HepG2 (cell line): ENCODE results near the gene DEFB125. TPM values are rescaled to one million over a fixed set of nuclear protein-coding genes. Genes with fewer than 3 reads are reported as not detected.

Source experiments
- ATF1 ChIP-seq: IDR thresholded peaks from 2 replicates; pipeline ENCODE4 v1.6.1; 2016; ENCODE audit warnings: mild to moderate bottlenecking, control low read depth
- BCL3 ChIP-seq: sonication (generic); formaldehyde crosslinking; IDR thresholded peaks from 2 replicates; pipeline ENCODE4 v1.5.1; 2020; ENCODE audit warnings: mild to moderate bottlenecking, missing genetic modification reagents, moderate library complexity
- FOXC1 ChIP-seq: sonication (generic); formaldehyde crosslinking; IDR thresholded peaks from 2 replicates; pipeline ENCODE4 v1.8.0; 2022; ENCODE audit warnings: mild to moderate bottlenecking, missing genetic modification reagents, borderline replicate concordance
- FOXK1 ChIP-seq: sonication (generic); formaldehyde crosslinking; IDR thresholded peaks from 2 replicates; pipeline ENCODE4 v1.4.0; 2020; ENCODE audit warnings: low read depth, missing genetic modification reagents, borderline replicate concordance
- FOXM1 ChIP-seq: sonication (generic); formaldehyde crosslinking; IDR thresholded peaks from 2 replicates; pipeline ENCODE4 v1.5.0; 2020; ENCODE audit warnings: missing genetic modification reagents
- HNF1A ChIP-seq, 2 experiments: sonication (generic) in 1 of 2; formaldehyde crosslinking in 1 of 2; IDR thresholded peaks; 2 replicates each; pipeline versions ENCODE4 v1.4.0 to v1.6.1; 2016 to 2020; ENCODE audit warnings: borderline replicate concordance in 1 of 2, low read depth in 1 of 2, mild to moderate bottlenecking in 1 of 2, missing genetic modification reagents in 1 of 2
- HOXA3 ChIP-seq: sonication (generic); formaldehyde crosslinking; IDR thresholded peaks from 2 replicates; pipeline ENCODE4 v1.5.0; 2020; ENCODE audit warnings: missing genetic modification reagents
- PHF20 ChIP-seq: sonication (generic); formaldehyde crosslinking; IDR thresholded peaks from 2 replicates; pipeline ENCODE4 v1.5.0; 2020; ENCODE audit warnings: mild to moderate bottlenecking, missing genetic modification reagents
- PHF8 ChIP-seq: sonication (generic); formaldehyde crosslinking; IDR thresholded peaks from 2 replicates; pipeline ENCODE4 v1.5.0; 2020; ENCODE audit warnings: missing genetic modification reagents
- SPEN ChIP-seq: sonication (generic); formaldehyde crosslinking; IDR thresholded peaks from 2 replicates; pipeline ENCODE4 v1.5.1; 2020; ENCODE audit warnings: low read depth, mild to moderate bottlenecking, missing genetic modification reagents
- ZBTB38 ChIP-seq: sonication (generic); formaldehyde crosslinking; IDR thresholded peaks from 2 replicates; pipeline ENCODE4 v1.5.1; 2020; ENCODE audit warnings: mild to moderate bottlenecking, missing genetic modification reagents
- ZFP36L2 ChIP-seq: sonication (generic); formaldehyde crosslinking; IDR thresholded peaks from 2 replicates; pipeline ENCODE4 v1.4.0; 2020; ENCODE audit warnings: missing genetic modification reagents
- ZFP91 ChIP-seq: sonication (generic); formaldehyde crosslinking; IDR thresholded peaks from 2 replicates; pipeline ENCODE4 v1.9.0; 2022; ENCODE audit warnings: missing genetic modification reagents, mild to moderate bottlenecking, borderline replicate concordance
- ZNF546 ChIP-seq: sonication (generic); formaldehyde crosslinking; conservative IDR thresholded peaks from 2 replicates; pipeline ENCODE4 v1.8.1; 2023; ENCODE audit warnings: mild to moderate bottlenecking, missing genetic modification reagents
- ZNF574 ChIP-seq: sonication (generic); formaldehyde crosslinking; IDR thresholded peaks from 2 replicates; pipeline ENCODE4 v1.4.0; 2020; ENCODE audit warnings: missing genetic modification reagents
- ZNF672 ChIP-seq: sonication (generic); formaldehyde crosslinking; IDR thresholded peaks from 2 replicates; pipeline ENCODE4 v1.8.1; 2022; ENCODE audit warnings: missing genetic modification reagents
- ZNF879 ChIP-seq: sonication (generic); formaldehyde crosslinking; IDR thresholded peaks from 2 replicates; pipeline ENCODE4 v1.8.1; 2023; ENCODE audit warnings: missing genetic modification reagents
- polyA plus RNA-seq, 8 experiments: library from polyadenylated mRNA; depleted of rRNA in 3 of 8; stranded (reverse) in 7 of 8; unstranded in 1 of 8; fragments of >200 nt; fragmentation: Illumina TruSeq in 4 of 8; extraction: Trizol in 4 of 8; gene quantifications; 2 replicates each; pipeline versions ENCODE4 v1.2.1 to v1.2.3, GENCODE V29; 2011 to 2016; ENCODE audit warnings: low read depth in 4 of 8, missing spikeins in 1 of 8, mixed read lengths in 1 of 8; ENCODE audit not compliant: insufficient read depth in 1 of 8
- total RNA-seq, 5 experiments: library from RNA; depleted of rRNA; stranded (reverse); fragments of >200 nt; fragmentation: Illumina TruSeq; extraction: Trizol; gene quantifications; 2 replicates each; pipeline ENCODE4 v1.2.3, GENCODE V29; 2016; ENCODE audit warnings: low read depth in 1 of 5

The DEFB125 gene
- total and polyA plus RNA-seq, 2 of the 13 experiments (the other 11 are each of a cell fraction or from before 2014, with no cell fraction given), result not detected

GRCh38 chr20:137668-138490 is 50.4 kb downstream of the DEFB125 start (continued):
- TF ChIP-seq FOXC1 (CRISPR knock-in tag) (peak; percentile 85; the same call in 1 of the 2 replicates), ZNF672 (CRISPR knock-in tag) (no peak), HNF1A (IDR thresholded peaks at IDR 0.05; ENCODE audit: low read depth) (no peak), HNF1A (CRISPR knock-in tag; IDR thresholded peaks at IDR 0.05; ENCODE audit: borderline replicate concordance) (no peak), PHF20 (CRISPR knock-in tag) (no peak; the same call in 1 of the 2 replicates), ZFP36L2 (CRISPR knock-in tag) (no peak), BCL3 (CRISPR knock-in tag) (0 out of 2 replicates have a peak, but pooled peaks have one; percentile 50), ZBTB38 (no peak), FOXK1 (CRISPR knock-in tag) (peak; percentile 73; the same call in 1 of the 2 replicates), ZNF574 (CRISPR knock-in tag) (peak; percentile 100), SPEN (CRISPR knock-in tag) (0 out of 2 replicates have a peak, but pooled peaks have one; percentile 39), ZNF546 (CRISPR knock-in tag) (no peak), PHF8 (CRISPR knock-in tag) (peak; percentile 50; the same call in 1 of the 2 replicates), ZFP91 (CRISPR knock-in tag) (0 out of 2 replicates have a peak, but pooled peaks have one; percentile 27), ZNF879 (no peak), FOXM1 (CRISPR knock-in tag) (no peak), ATF1 (CRISPR knock-in tag) (no peak), HOXA3 (CRISPR knock-in tag) (peak; percentile 67)
